GM08714 (cell line): ENCODE data around the gene GGCX.
"Not testable (repeated sequence)": the region's sequence is repeated elsewhere in the genome, so short reads cannot be mapped to it uniquely, and the experiment has no call there.

Experiments
- H3K4me3 ChIP-seq: fragments of 200-500 bp; sonication (Bioruptor generic); 2 replicates; pipeline ENCODE4 v1.5.1; 2014; ENCODE audit warnings: mild to moderate bottlenecking, low read length, inconsistent platforms
- ZNF274 ChIP-seq: IDR thresholded peaks from 2 replicates; pipeline ENCODE4 v1.6.1; 2012; ENCODE audit warnings: mild to moderate bottlenecking, low read depth, low read length

GGCX gene

GRCh38 chr2:85598594-85599340, 37.5 kb upstream of the GGCX start:
- no peak overlapping the region for H3K4me3 ChIP-seq
- TF ChIP-seq ZNF274: no peak

- no peak for TF ChIP-seq ZNF274
- H3K4me3 ChIP-seq: no peak overlapping the region
Measured at GRCh38 chr2:85597241-85597640, 35.9 kb upstream of the GGCX start.

- no peak for TF ChIP-seq ZNF274
- H3K4me3 ChIP-seq: peak overlapping the region; percentile 91
Measured at GRCh38 chr2:85596486-85597143, 35.3 kb upstream of the GGCX start.

- H3K4me3 ChIP-seq: peak overlapping the region; percentile 91
Measured at GRCh38 chr2:85596026-85596333, 34.7 kb upstream of the GGCX start.

GRCh38 chr2:85595301-85596025, 34.2 kb upstream of the GGCX start, which contains the start of gene RNF181:
Gene RNF181, plus strand, starts transcription at chr2:85595745. Its CDS starts 19 bp downstream, at chr2:85595764.
- no peak for TF ChIP-seq ZNF274
- peak within 1 kb of the TSS; percentile 91 for H3K4me3 ChIP-seq

More at GRCh38 chr2:85596026-85596333, 34.7 kb upstream of the GGCX start:
- no peak for TF ChIP-seq ZNF274

GRCh38 chr2:85594715-85595300, 33.5 kb upstream of the GGCX start:
- H3K4me3 ChIP-seq: peak overlapping the region; percentile 69
- no peak for TF ChIP-seq ZNF274

GRCh38 chr2:85593023-85593422, 31.7 kb upstream of the GGCX start:
- no peak overlapping the region for H3K4me3 ChIP-seq
- no peak for TF ChIP-seq ZNF274

- not testable (repeated sequence) for H3K4me3 ChIP-seq
Measured at GRCh38 chr2:85592299-85592698, 31.0 kb upstream of the GGCX start.

- H3K4me3 ChIP-seq: no peak overlapping the region
- TF ChIP-seq ZNF274: no peak
Measured at GRCh38 chr2:85591563-85591962, 30.3 kb upstream of the GGCX start.

- TF ChIP-seq ZNF274: no peak
- H3K4me3 ChIP-seq: no peak overlapping the region
Measured at GRCh38 chr2:85590950-85591349, 29.7 kb upstream of the GGCX start.

- TF ChIP-seq ZNF274: no peak
- no peak overlapping the region for H3K4me3 ChIP-seq
Measured at GRCh38 chr2:85589982-85590791, 28.9 kb upstream of the GGCX start.

GRCh38 chr2:85589181-85589580, 27.9 kb upstream of the GGCX start:
- no peak for TF ChIP-seq ZNF274
- no peak overlapping the region for H3K4me3 ChIP-seq

GRCh38 chr2:85588645-85589044, 27.4 kb upstream of the GGCX start:
- no peak overlapping the region for H3K4me3 ChIP-seq
- no peak for TF ChIP-seq ZNF274

GRCh38 chr2:85588236-85588635, 26.9 kb upstream of the GGCX start:
- H3K4me3 ChIP-seq: no peak overlapping the region
- TF ChIP-seq ZNF274: no peak
